ENCODE measurements around the gene CXorf65. TPM values are rescaled to one million over a fixed set of nuclear protein-coding genes. Genes with fewer than 3 reads are reported as not detected.

CXorf65 gene
- total and polyA plus RNA-seq, 3 donors from 2014 or later, result 2.8 to 22.9 (median 13.2) TPM

GRCh38 chrX:71103110-71103983 lies 3.2 kb downstream of the CXorf65 start:
- peak overlapping the region in 1 of 2 donors; percentile 50 for H3K27ac ChIP-seq
- no peak overlapping the region for H3K4me3 ChIP-seq
- intact Hi-C loops (cut with DNase I; ENCODE audit: low total_unique reads), result no loop called here
- TF ChIP-seq, protein P1, sequence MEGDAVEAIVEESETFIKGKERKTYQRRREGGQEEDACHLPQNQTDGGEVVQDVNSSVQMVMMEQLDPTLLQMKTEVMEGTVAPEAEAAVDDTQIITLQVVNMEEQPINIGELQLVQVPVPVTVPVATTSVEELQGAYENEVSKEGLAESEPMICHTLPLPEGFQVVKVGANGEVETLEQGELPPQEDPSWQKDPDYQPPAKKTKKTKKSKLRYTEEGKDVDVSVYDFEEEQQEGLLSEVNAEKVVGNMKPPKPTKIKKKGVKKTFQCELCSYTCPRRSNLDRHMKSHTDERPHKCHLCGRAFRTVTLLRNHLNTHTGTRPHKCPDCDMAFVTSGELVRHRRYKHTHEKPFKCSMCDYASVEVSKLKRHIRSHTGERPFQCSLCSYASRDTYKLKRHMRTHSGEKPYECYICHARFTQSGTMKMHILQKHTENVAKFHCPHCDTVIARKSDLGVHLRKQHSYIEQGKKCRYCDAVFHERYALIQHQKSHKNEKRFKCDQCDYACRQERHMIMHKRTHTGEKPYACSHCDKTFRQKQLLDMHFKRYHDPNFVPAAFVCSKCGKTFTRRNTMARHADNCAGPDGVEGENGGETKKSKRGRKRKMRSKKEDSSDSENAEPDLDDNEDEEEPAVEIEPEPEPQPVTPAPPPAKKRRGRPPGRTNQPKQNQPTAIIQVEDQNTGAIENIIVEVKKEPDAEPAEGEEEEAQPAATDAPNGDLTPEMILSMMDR (IDR thresholded peaks at IDR 0.05), result no peak
- no peak for TF ChIP-seq POLR2A (IDR thresholded peaks at IDR 0.05)
- no peaks in the 10 kb centered on the region for H3K27me3 ChIP-seq
- H3K4me1 ChIP-seq, result peaks cover 10% of the 10 kb centered on the region
- no peaks in the 10 kb centered on the region for H3K9me3 ChIP-seq
- 46 to 61% methylated on average over 6 to 10 of the region's 10 CpGs for WGBS, 2 donors
- no peak for DNase-seq
- H3K36me3 ChIP-seq (ENCODE audit: low read depth, missing control alignments), result no peaks in the 10 kb centered on the region

DNA sequence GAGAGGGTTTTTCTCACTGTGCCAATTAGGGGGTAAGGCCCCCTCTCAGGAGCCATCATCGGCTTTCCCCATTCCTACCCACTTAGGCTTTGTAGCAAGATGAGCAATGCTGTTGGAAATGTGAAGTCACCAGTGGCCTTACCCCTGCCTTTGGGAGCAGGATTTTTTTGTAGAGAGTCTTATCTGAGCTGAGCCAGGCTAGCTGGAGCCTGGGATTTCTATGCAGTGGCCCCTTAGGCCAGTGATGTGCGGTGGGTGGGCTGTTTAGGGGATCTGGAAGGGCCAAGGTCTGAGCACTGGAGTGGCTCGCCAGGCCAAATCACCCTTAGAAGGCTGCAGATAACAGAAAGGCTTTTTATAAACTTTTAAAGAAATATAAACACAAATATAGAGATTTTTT lies 4.2 kb downstream of the CXorf65 start:
- H3K9me3 ChIP-seq, result no peaks in the 10 kb centered on the region
- no peak overlapping the region for H3K4me3 ChIP-seq
- intact Hi-C loops (cut with DNase I; ENCODE audit: low total_unique reads), result no loop called here
- no peaks in the 10 kb centered on the region for H3K27me3 ChIP-seq
- H3K36me3 ChIP-seq (ENCODE audit: low read depth, missing control alignments), result no peaks in the 10 kb centered on the region
- TF ChIP-seq POLR2A (IDR thresholded peaks at IDR 0.05), result no peak
- TF ChIP-seq, protein P1 (IDR thresholded peaks at IDR 0.05), result no peak
- no peak overlapping the region for H3K27ac ChIP-seq
- H3K4me1 ChIP-seq, result peaks cover 10% of the 10 kb centered on the region
- no peak for DNase-seq
- 36 to 57% methylated on average over 1 to 3 of the region's 3 CpGs for WGBS, 2 donors

DNA sequence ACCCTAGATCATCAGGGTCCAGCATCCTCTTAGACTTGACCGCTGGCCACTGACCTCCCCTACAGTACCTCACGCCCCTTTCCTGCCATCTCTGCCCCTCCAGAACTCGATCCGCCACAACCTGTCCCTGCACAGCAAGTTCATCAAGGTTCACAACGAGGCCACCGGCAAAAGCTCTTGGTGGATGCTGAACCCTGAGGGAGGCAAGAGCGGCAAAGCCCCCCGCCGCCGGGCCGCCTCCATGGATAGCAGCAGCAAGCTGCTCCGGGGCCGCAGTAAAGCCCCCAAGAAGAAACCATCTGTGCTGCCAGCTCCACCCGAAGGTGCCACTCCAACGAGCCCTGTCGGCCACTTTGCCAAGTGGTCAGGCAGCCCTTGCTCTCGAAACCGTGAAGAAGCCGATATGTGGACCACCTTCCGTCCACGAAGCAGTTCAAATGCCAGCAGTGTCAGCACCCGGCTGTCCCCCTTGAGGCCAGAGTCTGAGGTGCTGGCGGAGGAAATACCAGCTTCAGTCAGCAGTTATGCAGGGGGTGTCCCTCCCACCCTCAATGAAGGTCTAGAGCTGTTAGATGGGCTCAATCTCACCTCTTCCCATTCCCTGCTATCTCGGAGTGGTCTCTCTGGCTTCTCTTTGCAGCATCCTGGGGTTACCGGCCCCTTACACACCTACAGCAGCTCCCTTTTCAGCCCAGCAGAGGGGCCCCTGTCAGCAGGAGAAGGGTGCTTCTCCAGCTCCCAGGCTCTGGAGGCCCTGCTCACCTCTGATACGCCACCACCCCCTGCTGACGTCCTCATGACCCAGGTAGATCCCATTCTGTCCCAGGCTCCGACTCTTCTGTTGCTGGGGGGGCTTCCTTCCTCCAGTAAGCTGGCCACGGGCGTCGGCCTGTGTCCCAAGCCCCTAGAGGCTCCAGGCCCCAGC lies 5.7 kb downstream of the CXorf65 start:
- Histone ChIP-seq H3K27ac (no peak overlapping the region), H3K9me3 (no peaks in the 10 kb centered on the region), H3K27me3 (no peaks in the 10 kb centered on the region), H3K36me3 (ENCODE audit: low read depth, missing control alignments) (no peaks in the 10 kb centered on the region), H3K4me1 (peaks cover 10% of the 10 kb centered on the region), H3K4me3 (no peak overlapping the region)
- no peak for DNase-seq
- TF ChIP-seq POLR2A (IDR thresholded peaks at IDR 0.05), result no peak
- TF ChIP-seq, protein P1 (IDR thresholded peaks at IDR 0.05), result no peak
- 74 to 79% methylated on average over 4 to 16 of the region's 31 CpGs for WGBS, 2 donors
- intact Hi-C loops (cut with DNase I; ENCODE audit: low total_unique reads), result no loop called here

DNA sequence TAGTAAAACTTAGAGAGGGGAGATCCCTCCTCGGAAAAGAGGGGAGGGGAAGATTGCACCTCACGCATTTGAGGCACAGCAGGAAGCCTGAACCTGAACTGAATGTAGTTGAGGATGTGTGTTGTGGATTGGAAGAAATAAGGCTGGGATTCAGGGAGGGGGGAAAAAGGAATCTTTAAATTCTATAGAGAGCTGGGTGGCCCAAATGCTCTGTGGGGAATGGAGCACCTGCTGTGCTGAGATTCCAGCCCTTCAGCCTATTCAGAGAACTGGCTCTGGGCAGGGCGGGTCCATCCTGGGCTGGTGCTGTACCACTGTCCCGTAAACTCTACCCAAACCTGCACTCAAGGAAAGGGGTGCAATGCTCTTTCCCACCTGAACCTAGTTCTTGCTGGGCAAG lies 6.8 kb downstream of the CXorf65 start:
- H3K27me3 ChIP-seq, result no peaks in the 10 kb centered on the region
- H3K4me3 ChIP-seq, result no peak overlapping the region
- H3K4me1 ChIP-seq, result peaks cover 10% of the 10 kb centered on the region
- intact Hi-C loops (cut with DNase I; ENCODE audit: low total_unique reads), result no loop called here
- DNase-seq, result no peak
- H3K27ac ChIP-seq, result no peak overlapping the region
- TF ChIP-seq, protein P1 (IDR thresholded peaks at IDR 0.05), result no peak
- TF ChIP-seq POLR2A (IDR thresholded peaks at IDR 0.05), result no peak
- H3K36me3 ChIP-seq (ENCODE audit: low read depth, missing control alignments), result no peaks in the 10 kb centered on the region
- no peaks in the 10 kb centered on the region for H3K9me3 ChIP-seq
- WGBS, 2 donors, result 42 to 80% methylated on average over 3 to 4 of the region's 4 CpGs
